Stomach (tissue), 4 donors: ENCODE measurements around the gene ABLIM3.

Experiments
- CTCF ChIP-seq, 7 experiments: fragments of 450-650 bp in 4 of 7; fragments of 200-600 bp in 3 of 7; sonication (generic) in 3 of 7; IDR thresholded peaks; one replicate each; pipeline ENCODE4 v1.5.1; 2016 to 2019; ENCODE audit warnings: antibody characterized with exemption in 7 of 7, control low read depth in 2 of 7, mild to moderate bottlenecking in 1 of 7
- EP300 ChIP-seq: sonication (generic); formaldehyde crosslinking; IDR thresholded peaks from one replicate; pipeline ENCODE4 v1.6.1; 2017; ENCODE audit warnings: antibody characterized with exemption
- POLR2A ChIP-seq, 4 donors: fragments of 450-650 bp; IDR thresholded peaks; one replicate each; pipeline ENCODE4 v1.6.1; 2016; ENCODE audit warnings: antibody characterized with exemption in 4 of 4, control low read depth in 2 of 4, mild to moderate bottlenecking in 1 of 4, moderate library complexity in 1 of 4
- POLR2AphosphoS5 ChIP-seq, 3 donors: sonication (generic); formaldehyde crosslinking; IDR thresholded peaks; one replicate each; pipeline ENCODE4 v1.6.1; 2016; ENCODE audit warnings: antibody characterized with exemption in 3 of 3

DNA sequence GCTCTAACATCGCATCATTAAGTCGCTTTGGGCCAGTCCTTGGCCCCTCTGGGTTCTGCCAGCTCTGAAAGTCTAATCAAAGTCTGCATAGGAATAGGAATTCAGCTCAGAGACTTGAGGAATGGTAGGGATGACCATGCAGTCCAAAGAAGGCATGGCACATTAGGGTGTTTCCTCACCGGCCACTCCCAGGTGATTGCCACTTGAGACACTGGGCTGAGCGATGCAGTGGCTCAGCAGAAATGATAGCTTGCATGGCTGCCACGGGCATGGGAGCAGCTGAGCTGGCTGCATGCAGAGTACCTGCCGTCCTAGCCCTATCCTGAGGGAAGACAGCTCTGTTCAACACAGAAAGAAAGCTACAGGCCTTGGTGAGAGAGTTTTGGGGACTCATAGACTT, 159.1 kb downstream of the ABLIM3 start:
- TF ChIP-seq CTCF (IDR thresholded peaks at IDR 0.05): no peak
- no peak for TF ChIP-seq POLR2A (IDR thresholded peaks at IDR 0.05)
- no peak for TF ChIP-seq EP300
- TF ChIP-seq POLR2AphosphoS5 (IDR thresholded peaks at IDR 0.05): no peak
